Activated CD8-positive, alpha-beta memory T cell treated with anti-CD3 and anti-CD28 coated beads for 36 hours (primary cell): Measurements from ENCODE around the gene NCOA3. TPM values are rescaled to one million over a fixed set of nuclear protein-coding genes. Genes with fewer than 3 reads are reported as not detected.
"Not testable (repeated sequence)": the region's sequence is repeated elsewhere in the genome, so short reads cannot be mapped to it uniquely, and the experiment has no call there.

Source experiments
- CTCF ChIA-PET: fragments of 350-600 bp; sonication (Branson Sonifier 250); formaldehyde crosslinking; loops from one replicate; lab custom pipeline; 2021; ENCODE audit warnings: antibody characterized with exemption; lab: Charles Lee
- POLR2A ChIA-PET: fragments of 350-600 bp; sonication (Branson Sonifier 250); formaldehyde crosslinking; loops from one replicate; lab custom pipeline; 2021; ENCODE audit warnings: antibody characterized with exemption; lab: Charles Lee
- total RNA-seq, 2 experiments: library from RNA; stranded (reverse); gene quantifications; one replicate each; pipeline ENCODE4 v1.2.3, GENCODE V29; 2021

Gene NCOA3
- total RNA-seq, 2 experiments from 2014 or later, result 77.1 to 86.2 TPM

DNA sequence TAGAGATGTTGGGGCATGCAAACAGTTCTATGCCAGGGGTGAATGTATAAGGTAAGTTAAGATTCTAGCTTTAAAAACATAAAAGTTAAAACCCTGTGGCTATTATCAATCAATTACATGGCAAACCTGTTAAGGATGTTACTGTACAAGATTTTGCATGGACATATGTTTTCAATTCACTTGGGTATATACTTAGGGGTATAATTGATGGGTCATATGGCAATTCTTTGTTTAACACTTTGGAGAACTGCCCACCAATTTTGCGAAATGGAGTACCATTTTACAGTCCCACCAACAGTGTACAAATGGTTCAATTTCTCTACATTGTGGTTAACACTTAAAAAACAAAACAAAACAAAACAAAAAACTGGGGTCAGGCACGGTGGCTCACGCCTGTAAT lies 9.4 kb upstream of the NCOA3 start:
- ChIA-PET CTCF (interaction anchor here (1.0 to 1.2 kb wide), 2 partner anchors 81 to 220 kb away, joined by 3 read pairs; no protein-coding TSS in a partner anchor), POLR2A (interaction anchor here (0.6 kb wide), 1 partner anchor 35 kb away, joined by 6 read pairs; no protein-coding TSS in a partner anchor)

DNA sequence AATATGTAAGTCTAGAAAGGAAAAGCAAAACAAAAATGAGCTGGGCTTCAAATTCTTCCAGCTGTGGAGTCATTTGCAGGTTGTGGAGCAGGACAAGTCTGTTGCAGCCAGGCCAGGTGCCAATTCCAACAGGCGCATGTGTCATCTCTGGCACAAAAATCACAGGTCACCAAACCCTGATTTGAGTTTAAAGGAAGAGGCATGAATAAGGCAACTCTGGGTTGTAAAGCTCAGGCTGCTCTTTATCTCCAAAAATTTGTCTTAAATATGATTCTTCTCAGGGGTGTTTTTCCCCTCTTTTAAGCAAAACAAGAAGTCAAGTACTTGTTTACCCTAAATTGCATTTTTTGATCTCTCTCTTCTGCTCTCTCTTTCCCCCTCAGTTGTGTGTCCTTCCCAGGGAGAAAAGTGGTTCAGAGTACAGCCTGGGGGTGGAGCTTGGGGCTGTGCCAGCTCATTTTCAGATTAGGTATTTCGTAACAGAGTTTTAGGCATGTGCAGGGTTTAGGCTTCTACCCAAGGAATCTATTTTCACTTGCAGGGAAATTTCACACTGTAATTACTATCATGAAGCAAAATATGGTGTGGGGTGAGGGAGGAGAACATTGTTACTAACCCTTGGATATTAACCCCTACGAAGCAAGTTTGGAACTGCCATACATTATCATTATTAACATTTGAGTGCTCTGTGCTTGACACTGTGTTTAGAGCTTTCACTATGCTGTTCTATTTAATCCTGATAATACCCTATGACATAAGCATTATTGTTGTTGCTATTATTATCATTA lies 8.3 kb upstream of the NCOA3 start:
- ChIA-PET POLR2A (interaction anchor here (1.6 kb wide), 1 partner anchor 9 kb away, joined by 13 read pairs; the partner anchor contains the start of gene NCOA3), CTCF (interaction anchor here (0.7 to 1.4 kb wide), 5 partner anchors 8 to 117 kb away, joined by 3 to 8 read pairs (median 4); partner anchors contain the start of gene NCOA3)

DNA sequence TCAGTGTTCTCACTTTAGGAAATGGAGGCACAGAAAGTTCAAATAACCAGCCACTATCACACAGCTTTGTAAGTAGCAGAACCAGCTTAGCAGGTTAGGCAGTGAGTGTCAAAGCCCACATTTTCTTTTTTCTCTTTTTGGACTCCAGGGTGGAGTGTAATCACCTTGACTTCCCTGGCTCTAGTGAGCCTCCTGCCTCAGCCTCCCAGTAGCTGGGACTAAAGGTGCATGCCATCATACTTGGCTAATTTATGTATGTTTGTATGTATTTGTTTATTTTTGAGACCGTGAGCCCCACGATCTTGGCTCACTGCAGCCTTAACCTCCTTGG lies 7.8 kb upstream of the NCOA3 start:
- CTCF ChIA-PET, result interaction anchor here (0.7 to 1.4 kb wide), 2 partner anchors 35 to 109 kb away, joined by 3 to 8 read pairs; no protein-coding TSS in a partner anchor
- POLR2A ChIA-PET, result interaction anchor here (1.6 kb wide), 1 partner anchor 8 kb away, joined by 13 read pairs; the partner anchor contains the start of gene NCOA3

DNA sequence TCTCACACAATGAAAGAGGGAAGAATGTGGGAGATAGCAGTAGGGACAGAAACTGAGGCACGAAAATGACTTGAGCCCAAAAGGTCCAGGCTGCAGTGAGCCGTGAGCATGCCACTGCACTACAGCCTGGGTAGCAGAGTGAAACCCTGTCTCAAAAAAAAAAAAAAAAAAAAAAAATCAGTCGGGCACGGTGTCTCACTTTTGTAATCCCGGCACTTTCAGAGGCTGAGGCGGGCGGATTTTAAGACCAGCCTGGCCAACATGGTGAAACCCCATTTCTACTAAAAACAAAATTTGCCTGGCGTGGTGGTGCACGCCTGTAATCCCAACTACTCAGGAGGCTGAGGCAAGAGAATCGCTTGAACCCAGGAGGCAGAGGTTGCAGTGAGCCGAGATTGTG lies 7.1 kb upstream of the NCOA3 start:
- POLR2A ChIA-PET, CTCF ChIA-PET: not testable (repeated sequence)

DNA sequence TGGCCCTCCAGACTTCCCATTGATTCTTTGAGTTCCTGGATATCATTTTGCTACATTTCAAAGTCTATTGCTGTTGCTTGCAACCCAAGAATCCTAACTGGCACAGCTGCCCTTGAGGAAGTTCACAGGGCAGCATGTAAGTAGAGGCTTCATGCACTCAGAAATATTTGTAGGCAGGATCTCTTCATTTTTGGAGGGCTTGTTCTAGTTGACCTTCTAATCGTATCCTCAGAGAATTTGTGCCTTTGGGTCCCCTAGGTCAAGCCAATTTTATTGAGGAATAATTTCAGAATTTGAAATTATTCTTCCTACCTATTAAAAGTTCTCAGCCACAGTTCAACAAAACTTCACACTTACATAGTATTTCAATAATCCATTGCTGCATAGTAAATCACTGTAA lies 5.6 kb upstream of the NCOA3 start:
- POLR2A ChIA-PET, result no interaction called here
- CTCF ChIA-PET, result no interaction called here

DNA sequence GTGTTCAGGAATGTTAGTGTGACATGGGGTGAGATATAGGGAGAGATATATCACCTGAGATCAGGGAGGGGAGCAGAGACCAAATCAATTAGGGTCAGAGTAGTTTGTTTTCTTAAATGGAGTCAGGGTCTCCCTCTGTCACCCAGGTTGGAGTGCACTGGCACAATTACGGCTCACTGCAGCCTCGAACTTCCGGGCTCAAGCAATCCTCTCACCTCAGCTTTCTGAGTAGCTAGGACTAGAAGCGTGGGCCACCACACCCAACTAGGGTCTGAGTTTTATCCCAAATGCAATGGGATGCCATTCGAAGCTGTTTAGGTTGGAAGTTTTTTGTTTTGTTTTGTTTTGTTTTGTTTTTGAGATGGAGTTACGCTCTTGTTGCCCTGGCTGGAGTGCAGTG lies 3.1 kb upstream of the NCOA3 start:
- ChIA-PET POLR2A (interaction anchor here (2.1 kb wide), 1 partner anchor 11 kb away, joined by 7 read pairs; no protein-coding TSS in a partner anchor), CTCF (interaction anchor here (0.9 to 5.1 kb wide), 3 partner anchors 8 to 46 kb away, joined by 3 to 24 read pairs (median 4); no protein-coding TSS in a partner anchor)

DNA sequence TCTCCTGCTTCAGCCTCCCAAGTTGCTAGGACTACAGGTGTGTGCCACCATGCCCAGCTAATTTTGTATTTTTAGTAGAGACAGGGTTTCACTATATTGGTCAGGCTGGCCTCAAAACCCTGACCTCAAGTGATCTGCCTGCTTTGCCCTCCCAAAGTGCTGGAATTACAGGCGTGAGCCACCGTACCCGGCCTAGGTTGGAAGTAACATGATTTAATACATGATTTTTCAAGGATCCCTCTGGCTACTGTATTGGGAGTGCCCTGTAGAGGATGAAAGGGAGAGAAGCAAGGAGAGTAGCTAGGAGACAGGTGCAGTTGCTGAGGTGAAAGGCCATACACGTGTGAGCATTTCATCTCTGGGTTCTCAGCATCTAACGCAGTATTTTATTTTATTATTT lies 2.6 kb upstream of the NCOA3 start:
- POLR2A ChIA-PET, result interaction anchor here (0.7 kb wide), 1 partner anchor 8 kb away, joined by 3 read pairs; no protein-coding TSS in a partner anchor

DNA sequence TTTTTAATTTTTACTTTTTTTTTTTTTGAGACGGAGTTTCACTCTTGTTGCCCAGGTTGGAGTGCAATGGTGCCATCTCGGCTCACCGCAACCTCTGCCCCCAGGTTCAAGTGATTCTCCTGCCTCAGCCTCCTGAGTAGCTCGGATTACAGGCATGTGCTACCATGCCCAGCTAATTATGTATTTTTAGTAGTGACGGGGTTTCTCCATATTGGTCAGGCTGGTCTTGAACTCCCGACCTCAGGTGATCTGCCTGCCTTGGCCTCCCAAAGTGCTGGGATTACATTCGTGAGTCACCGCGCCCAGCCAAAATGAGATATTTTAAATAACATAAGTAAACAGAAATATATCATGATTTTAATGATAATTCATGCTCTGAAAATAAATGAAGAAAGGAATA lies 1.6 kb upstream of the NCOA3 start:
- POLR2A ChIA-PET, result interaction anchor here (3.3 to 4.4 kb wide), 2 partner anchors 12 to 44 kb away, joined by 15 to 37 read pairs; no protein-coding TSS in a partner anchor
- CTCF ChIA-PET, result interaction anchor here (1.5 to 5.1 kb wide), 3 partner anchors 9 to 116 kb away, joined by 3 to 24 read pairs (median 6); no protein-coding TSS in a partner anchor

More for the DNA sequence above, 2.6 kb upstream of the NCOA3 start:
- CTCF ChIA-PET, result interaction anchor here (0.9 to 5.1 kb wide), 3 partner anchors 8 to 46 kb away, joined by 3 to 24 read pairs (median 4); no protein-coding TSS in a partner anchor

DNA sequence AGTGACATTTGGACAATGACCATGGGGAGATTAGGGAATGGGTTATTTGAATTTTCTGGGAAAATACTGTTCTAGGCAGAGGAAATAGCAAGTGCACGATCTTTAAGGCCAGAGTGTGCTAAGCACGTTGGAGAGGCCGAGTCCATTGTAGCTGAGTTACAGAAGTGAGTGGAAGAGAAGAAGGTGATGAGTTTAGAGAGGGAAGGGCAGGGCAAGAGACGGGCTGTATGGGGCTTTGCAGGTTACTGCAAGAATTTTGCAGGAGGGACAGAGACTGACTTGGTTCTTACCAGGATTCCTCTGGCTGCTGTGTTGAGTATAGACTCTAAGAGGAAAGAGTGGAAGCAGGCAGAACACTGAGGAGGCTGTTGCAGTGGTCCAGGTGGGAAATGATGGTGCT lies 1.1 kb upstream of the NCOA3 start:
- CTCF ChIA-PET, result interaction anchor here (1.3 to 5.1 kb wide), 4 partner anchors 10 to 117 kb away, joined by 3 to 24 read pairs (median 4); no protein-coding TSS in a partner anchor
- POLR2A ChIA-PET, result interaction anchor here (0.5 to 4.4 kb wide), 6 partner anchors 7 to 85 kb away, joined by 3 to 37 read pairs (median 10); no protein-coding TSS in a partner anchor

DNA sequence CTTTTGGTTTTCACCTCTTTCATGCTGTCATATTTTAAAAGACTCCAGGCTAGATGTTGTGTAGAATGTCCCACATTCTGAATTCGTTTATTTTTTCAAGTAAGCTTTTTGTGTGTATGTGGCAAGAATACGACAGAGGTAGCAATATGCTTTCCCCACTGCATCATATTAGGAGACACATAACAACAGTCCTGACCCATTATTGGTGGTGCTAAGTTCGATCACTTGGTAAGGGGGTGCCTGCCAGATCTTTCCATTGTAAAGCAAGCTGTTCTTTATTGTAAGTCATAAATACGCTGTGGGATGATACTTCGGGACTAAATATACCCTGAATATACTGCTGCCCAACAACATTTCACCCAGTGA lies 588 bp upstream of the NCOA3 start:
- ChIA-PET CTCF (interaction anchor here (1.0 to 5.1 kb wide), 7 partner anchors 8 to 120 kb away, joined by 3 to 24 read pairs (median 5); no protein-coding TSS in a partner anchor), POLR2A (interaction anchor here (0.5 to 4.4 kb wide), 10 partner anchors 8 to 146 kb away, joined by 3 to 37 read pairs (median 4); no protein-coding TSS in a partner anchor)

DNA sequence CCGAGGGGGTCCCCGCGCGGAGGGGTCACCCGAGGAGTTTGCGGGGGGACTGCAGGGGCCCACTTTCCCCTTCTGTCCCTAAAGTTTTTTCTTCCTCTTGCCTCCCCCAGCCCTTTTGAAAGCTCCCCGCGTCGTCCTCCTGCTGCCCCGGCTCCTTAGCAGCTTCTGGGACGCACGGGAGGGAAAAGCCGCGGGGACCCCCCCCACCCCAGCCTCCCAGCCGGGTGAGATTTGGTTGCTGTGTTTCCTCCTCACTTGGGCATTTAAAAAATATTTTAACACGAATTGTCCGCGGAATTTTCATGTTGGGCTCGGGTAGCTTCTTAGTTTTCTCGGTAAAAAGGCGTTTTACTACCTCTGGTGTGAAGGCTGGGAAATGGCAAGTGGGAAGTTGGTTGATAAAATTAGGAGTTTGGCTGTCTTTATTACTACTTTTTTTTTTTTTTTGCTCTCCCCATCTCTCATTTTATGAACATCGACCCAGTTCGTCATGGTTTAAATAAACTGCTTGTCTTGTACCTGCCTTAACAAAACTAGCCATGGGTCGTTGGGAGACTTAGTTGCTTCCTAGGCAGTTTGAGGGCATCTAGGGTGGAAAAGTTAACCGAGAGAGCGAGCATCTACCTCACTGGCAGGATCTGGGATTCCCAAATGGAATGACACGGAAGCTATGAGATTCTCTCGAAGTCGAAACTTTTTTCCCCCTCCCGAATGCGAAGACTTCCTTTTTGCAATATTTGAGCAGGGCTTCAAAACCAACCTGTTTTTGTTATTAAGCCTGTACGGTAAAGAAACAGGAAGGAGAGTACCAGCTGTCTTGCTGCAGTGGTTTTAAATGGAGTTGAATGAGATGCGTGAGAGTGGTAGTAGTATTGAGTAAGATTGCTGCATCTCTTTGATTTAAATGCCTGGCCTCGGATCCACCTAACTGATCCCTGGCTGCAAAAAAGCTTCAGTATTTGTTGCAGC lies 868 bp downstream of the NCOA3 start:
- ChIA-PET CTCF (interaction anchor here (0.7 to 5.1 kb wide), 8 partner anchors 9 to 230 kb away, joined by 3 to 24 read pairs (median 6); no protein-coding TSS in a partner anchor), POLR2A (interaction anchor here (0.6 to 4.4 kb wide), 11 partner anchors 9 to 147 kb away, joined by 3 to 37 read pairs (median 5); no protein-coding TSS in a partner anchor)

DNA sequence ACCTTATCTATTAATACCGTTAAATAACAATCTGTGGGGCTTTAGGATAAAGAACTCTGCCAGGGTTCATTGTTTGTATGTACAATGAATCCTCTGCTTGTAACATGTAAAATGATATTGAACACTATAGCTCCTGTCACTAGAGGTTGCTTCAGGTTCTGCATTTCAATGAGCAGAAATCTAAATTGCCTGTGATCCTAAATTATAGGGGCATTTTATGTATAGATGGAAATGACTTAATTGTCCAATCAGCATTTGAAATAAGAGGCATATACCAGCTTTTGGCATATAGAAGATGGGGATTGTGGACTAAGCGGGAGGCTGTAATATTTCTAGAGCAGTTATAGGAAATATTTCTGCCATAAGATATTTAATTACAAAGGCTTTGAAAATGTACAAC lies 2.0 kb downstream of the NCOA3 start:
- ChIA-PET POLR2A (interaction anchor here (0.6 to 4.4 kb wide), 5 partner anchors 8 to 1447 kb away, joined by 3 to 37 read pairs (median 7); no protein-coding TSS in a partner anchor), CTCF (interaction anchor here (0.8 to 2.0 kb wide), 5 partner anchors 17 to 229 kb away, joined by 3 to 8 read pairs (median 4); no protein-coding TSS in a partner anchor)

DNA sequence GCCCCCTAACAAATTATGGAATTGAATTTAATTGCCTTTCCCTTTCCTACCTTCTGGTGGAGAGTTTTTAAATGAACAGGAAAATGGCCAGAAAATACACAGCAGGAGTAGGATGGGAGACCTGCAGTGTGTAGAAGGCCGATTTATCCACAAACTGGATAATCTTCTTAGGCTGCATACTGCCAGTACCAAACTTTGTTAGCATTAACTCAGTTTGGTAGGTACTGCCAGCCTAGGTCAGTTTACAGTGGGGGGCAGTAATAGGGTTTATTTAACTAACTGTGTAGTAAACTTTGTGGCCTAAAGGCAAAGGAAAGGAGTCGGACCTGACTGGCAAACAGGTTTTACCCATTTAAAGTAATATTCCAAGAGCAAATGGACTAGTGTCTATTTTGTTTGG lies 4.6 kb downstream of the NCOA3 start:
- POLR2A ChIA-PET, result no interaction called here
- CTCF ChIA-PET, result no interaction called here

DNA sequence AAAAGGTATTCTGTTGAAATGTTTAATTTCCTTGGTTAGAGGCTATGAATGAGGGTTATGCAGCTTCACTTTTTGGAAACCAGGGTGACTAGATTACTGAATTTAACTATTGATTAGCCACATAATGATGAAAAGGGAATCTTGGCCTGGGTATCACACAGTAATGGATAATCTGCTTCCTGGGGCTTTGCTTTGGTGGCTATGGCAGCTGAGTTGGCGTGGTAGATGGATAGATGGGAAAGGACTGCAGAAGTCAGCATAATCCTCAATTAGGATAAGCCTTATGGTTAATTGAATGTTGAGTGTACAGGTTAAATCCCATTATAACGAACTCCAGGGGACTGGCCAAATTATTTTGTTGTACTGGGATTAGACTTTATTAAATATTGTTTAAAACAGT lies 5.2 kb downstream of the NCOA3 start:
- ChIA-PET POLR2A (interaction anchor here (0.9 to 1.2 kb wide), 2 partner anchors 8 to 19 kb away, joined by 3 read pairs; no protein-coding TSS in a partner anchor), CTCF (no interaction called here)

DNA sequence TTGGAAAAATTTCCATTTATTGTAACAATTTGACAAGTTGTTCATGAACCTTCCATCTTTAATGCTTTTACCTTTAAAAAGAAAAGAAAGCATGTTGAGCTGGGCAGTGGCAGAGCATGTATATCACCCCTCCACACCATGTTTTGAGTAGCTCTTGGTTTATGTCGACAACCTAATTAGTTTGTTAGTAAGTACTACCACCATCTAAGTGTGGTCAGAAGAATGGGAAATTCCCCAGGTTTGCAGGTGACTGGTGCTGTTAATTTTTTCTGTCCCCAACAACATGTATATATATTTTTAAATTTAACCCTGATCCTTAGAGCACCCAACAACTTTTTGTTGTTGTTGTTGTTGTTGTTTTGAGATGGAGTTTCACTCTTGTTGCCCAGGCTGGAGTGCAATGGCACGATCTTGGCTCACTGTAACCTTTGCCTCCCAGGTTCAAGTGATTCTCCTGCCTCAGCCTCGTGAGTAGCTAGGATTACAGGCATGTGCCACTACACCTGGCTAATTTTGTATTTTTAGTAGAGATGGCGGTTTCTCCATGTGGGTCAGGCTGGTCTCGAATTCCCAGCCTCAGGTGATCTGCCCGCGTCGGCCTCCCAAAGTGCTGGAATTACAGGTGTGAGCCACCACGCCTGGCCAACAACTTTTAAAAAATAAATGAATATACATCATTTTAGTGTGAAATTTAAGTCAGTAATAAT lies 5.7 kb downstream of the NCOA3 start:
- CTCF ChIA-PET, result not testable (repeated sequence)
- POLR2A ChIA-PET, result interaction anchor here (0.9 to 1.2 kb wide), 2 partner anchors 8 to 20 kb away, joined by 3 read pairs; no protein-coding TSS in a partner anchor

DNA sequence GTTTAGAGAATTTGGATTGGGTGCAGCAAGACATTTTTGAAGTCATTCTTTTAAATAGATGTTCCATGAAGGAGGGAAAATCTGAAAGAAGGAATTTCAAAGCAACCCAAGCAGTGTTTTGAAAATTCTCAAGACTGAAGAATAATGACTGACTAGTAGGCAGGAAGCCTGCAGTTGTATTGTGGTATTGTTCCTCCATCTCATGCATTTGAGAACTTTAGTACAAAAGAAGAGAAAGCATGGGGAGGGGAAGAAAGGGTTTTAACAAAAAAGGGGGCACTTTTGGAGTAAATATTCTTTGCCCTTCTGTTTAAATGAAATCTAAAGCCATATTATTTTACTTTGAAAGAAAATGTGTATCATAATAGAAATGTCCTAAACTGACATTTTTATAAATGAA lies 6.6 kb downstream of the NCOA3 start:
- POLR2A ChIA-PET, result no interaction called here
- CTCF ChIA-PET, result no interaction called here

DNA sequence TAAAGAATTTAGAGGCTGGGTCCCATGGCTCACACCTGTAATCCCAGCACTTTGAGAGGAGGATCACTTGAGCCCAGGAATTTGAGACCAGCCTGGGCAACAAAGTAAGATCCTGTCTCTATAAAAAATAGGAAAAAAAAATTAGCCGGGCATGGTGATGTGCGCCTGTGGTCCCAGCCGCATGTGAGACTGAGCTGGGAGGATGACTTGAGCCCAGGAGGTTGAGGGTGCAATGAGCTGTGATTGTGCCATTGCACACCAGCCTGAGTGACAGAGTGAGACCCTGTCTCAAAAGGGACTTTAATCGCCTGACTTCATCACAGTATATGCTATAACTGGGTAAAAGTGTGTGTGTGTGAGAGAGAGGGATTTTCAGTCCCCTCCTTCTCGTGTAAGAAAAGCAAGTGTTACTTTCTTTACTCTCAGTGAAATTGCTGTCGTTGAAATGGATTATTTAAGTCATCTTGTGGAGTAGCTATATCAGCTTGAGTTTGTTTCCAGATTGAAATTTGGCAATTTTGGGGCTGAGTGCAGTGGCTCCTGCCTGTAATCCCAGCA lies 7.5 kb downstream of the NCOA3 start:
- ChIA-PET POLR2A (no interaction called here), CTCF (interaction anchor here (0.6 to 0.9 kb wide), 2 partner anchors 19 to 57 kb away, joined by 3 to 5 read pairs; no protein-coding TSS in a partner anchor)
